ENCODE results near the gene EVL.
A peak's percentile ranks its signal among the peaks of the same experiment; 100 is the strongest.

EVL gene

GRCh38 chr14:100111931-100112704, 46.9 kb downstream of the EVL start:
- no peak for DNase-seq

- no peak for DNase-seq
Measured at GRCh38 chr14:100114109-100114765, 49.0 kb downstream of the EVL start.

GRCh38 chr14:100115236-100115635, 50.0 kb downstream of the EVL start:
- no peak for DNase-seq

- DNase-seq: no peak
Measured at GRCh38 chr14:100115726-100116125, 50.5 kb downstream of the EVL start.

GRCh38 chr14:100116134-100116533, 50.9 kb downstream of the EVL start:
- DNase-seq: no peak

- no peak for DNase-seq
Measured at GRCh38 chr14:100117026-100117425, 51.8 kb downstream of the EVL start.

- DNase-seq: peak in 3 of 4 experiments; percentile 36 to 49 (median 41)
Measured at GRCh38 chr14:100117633-100118395, 52.6 kb downstream of the EVL start.

- DNase-seq: peak in 2 of 4 experiments; percentile 30 to 37
Measured at GRCh38 chr14:100118396-100119011, 53.3 kb downstream of the EVL start.

GRCh38 chr14:100119251-100119650, 54.0 kb downstream of the EVL start:
- DNase-seq: no peak

GRCh38 chr14:100120522-100121269, 55.5 kb downstream of the EVL start:
- DNase-seq: no peak

GRCh38 chr14:100121643-100122480, 56.6 kb downstream of the EVL start:
- no peak for DNase-seq

GRCh38 chr14:100122481-100123223, 57.4 kb downstream of the EVL start:
- no peak for DNase-seq

GRCh38 chr14:100123618-100124017, 58.4 kb downstream of the EVL start:
- DNase-seq: no peak

GRCh38 chr14:100124551-100125088, 59.4 kb downstream of the EVL start:
- DNase-seq: no peak

GRCh38 chr14:100126401-100126800, 61.2 kb downstream of the EVL start:
- no peak for DNase-seq

GRCh38 chr14:100127853-100128455, 62.7 kb downstream of the EVL start:
- no peak for DNase-seq

GRCh38 chr14:100128688-100129087, 63.5 kb downstream of the EVL start:
- DNase-seq: no peak

- DNase-seq: no peak
Measured at GRCh38 chr14:100129161-100129589, 64.0 kb downstream of the EVL start.

GRCh38 chr14:100130521-100130920, 65.3 kb downstream of the EVL start:
- no peak for DNase-seq

- DNase-seq: no peak
Measured at GRCh38 chr14:100131181-100131580, 66.0 kb downstream of the EVL start.
